ENCODE data around the gene BMPR1A. TPM values are rescaled to one million over a fixed set of nuclear protein-coding genes. Genes with fewer than 3 reads are reported as not detected.
"Not testable (repeated sequence)": the region's sequence is repeated elsewhere in the genome, so short reads cannot be mapped to it uniquely, and the experiment has no call there.

The BMPR1A gene
- total RNA-seq, 1 donor from 2014 or later = 20.8 TPM

DNA sequence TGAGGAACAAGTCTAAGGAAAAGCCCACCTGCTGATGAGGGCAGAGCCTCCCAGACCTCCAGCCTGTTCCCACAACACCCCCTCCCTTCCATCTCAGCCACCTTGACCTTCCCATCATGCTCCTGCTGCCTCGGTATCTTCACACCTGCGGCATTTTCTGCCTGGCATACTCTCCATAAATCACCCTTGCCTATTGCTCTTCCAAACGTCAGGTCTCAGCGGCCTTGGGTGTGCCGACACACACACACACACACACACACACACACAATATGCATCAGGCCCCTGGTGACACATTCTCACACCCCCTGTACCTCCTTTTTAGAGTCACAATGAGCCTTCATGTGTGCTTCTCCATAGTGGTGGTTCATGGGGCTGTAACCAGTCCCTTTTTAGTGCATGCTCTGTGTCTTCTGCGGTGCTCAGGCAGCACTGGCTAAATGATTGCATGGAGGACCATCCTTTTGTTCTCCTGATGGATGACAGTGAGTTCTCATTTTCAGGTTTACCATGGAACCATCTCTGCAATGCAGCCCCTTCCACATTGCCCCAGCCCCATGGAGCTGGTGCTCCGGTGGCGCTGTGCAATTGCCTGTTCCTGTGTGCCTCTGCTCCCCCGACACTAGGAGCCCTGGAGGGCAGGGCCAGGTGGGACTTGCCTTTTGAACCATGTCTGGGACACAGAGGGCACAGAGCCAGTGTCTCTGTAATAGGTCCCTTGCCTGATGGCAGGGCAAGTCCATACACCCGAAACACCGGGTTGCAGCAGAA is 216.4 kb downstream of the BMPR1A start:
- TF ChIP-seq, protein P1, sequence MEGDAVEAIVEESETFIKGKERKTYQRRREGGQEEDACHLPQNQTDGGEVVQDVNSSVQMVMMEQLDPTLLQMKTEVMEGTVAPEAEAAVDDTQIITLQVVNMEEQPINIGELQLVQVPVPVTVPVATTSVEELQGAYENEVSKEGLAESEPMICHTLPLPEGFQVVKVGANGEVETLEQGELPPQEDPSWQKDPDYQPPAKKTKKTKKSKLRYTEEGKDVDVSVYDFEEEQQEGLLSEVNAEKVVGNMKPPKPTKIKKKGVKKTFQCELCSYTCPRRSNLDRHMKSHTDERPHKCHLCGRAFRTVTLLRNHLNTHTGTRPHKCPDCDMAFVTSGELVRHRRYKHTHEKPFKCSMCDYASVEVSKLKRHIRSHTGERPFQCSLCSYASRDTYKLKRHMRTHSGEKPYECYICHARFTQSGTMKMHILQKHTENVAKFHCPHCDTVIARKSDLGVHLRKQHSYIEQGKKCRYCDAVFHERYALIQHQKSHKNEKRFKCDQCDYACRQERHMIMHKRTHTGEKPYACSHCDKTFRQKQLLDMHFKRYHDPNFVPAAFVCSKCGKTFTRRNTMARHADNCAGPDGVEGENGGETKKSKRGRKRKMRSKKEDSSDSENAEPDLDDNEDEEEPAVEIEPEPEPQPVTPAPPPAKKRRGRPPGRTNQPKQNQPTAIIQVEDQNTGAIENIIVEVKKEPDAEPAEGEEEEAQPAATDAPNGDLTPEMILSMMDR (IDR thresholded peaks at IDR 0.05; ENCODE audit: unreplicated experiment) = no peak
- Mint-ChIP-seq H3K9me3 (ENCODE audit: unreplicated experiment) (no peaks in the 10 kb centered on the region), H3K27ac (ENCODE audit: unreplicated experiment) (no peak overlapping the region), H3K27me3 (ENCODE audit: unreplicated experiment) (peaks cover 7% of the 10 kb centered on the region), H3K36me3 (ENCODE audit: low read depth, unreplicated experiment) (no peaks in the 10 kb centered on the region), H3K4me3 (ENCODE audit: unreplicated experiment) (no peak overlapping the region), H3K4me1 (ENCODE audit: unreplicated experiment) (peaks cover 20% of the 10 kb centered on the region)
- DNase-seq (ENCODE audit: low spot score) = no peak

DNA sequence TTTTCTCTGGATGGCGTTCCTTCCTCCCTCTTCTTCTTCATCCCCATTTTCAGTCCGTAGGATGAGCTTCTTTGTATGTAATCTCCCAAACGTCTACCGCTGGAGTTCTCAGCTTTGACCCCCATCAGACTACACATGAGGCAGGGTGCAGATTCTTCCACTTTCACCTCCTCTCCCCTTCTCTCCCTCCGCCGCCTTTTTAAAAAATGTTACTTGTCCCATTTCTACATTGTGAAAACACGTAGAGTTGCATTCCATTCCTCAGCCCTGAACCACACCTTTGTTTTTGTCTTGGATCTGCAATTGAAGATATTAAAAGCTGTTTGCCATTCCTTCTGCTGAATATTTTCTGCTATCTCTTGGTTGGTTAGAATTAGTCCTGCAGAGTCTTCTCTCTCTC is 218.1 kb downstream of the BMPR1A start:
- peaks cover 7% of the 10 kb centered on the region for H3K27me3 Mint-ChIP-seq (ENCODE audit: unreplicated experiment)
- TF ChIP-seq, protein P1 (IDR thresholded peaks at IDR 0.05; ENCODE audit: unreplicated experiment) = no peak
- no peaks in the 10 kb centered on the region for H3K36me3 Mint-ChIP-seq (ENCODE audit: low read depth, unreplicated experiment)
- DNase-seq (ENCODE audit: low spot score) = no peak
- H3K27ac Mint-ChIP-seq (ENCODE audit: unreplicated experiment) = no peak overlapping the region
- H3K9me3 Mint-ChIP-seq (ENCODE audit: unreplicated experiment) = no peaks in the 10 kb centered on the region
- no peak overlapping the region for H3K4me3 Mint-ChIP-seq (ENCODE audit: unreplicated experiment)
- H3K4me1 Mint-ChIP-seq (ENCODE audit: unreplicated experiment) = peaks cover 15% of the 10 kb centered on the region

DNA sequence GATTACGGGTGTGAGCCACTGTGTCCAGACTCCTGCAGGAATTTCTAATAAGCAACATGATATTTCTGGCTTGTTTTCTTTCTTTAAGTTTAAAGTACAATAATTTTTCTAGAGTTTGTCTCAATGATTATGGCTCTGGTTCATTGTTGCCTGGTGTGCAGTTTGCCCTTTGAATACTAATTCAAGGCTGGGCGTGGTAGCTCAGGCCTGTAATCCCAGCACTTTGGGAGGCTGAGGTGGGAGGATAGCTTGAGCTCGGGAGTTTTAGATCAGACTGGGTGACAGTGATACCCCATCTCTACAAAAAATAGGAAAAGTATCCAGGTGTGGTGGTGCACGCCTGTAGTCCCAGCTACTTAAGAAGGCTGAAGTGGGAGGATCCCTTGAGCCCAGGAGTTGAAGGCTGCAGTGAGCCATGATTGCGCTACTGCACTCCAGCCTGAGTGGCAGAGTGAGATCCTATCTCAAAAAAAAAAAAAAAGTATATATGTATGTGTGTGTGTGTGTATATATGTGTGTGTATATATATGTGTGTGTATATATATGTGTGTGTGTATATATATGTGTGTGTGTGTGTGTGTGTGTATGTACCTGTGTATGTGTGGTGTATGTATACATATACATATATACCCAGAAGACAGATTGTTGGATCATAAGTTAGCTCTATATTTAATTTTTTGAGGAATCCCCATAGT is 220.1 kb downstream of the BMPR1A start:
- peaks cover 7% of the 10 kb centered on the region for H3K27me3 Mint-ChIP-seq (ENCODE audit: unreplicated experiment)
- H3K4me3 Mint-ChIP-seq (ENCODE audit: unreplicated experiment) = no peak overlapping the region
- no peak overlapping the region for H3K27ac Mint-ChIP-seq (ENCODE audit: unreplicated experiment)
- H3K9me3 Mint-ChIP-seq (ENCODE audit: unreplicated experiment) = no peaks in the 10 kb centered on the region
- peaks cover 4% of the 10 kb centered on the region for H3K4me1 Mint-ChIP-seq (ENCODE audit: unreplicated experiment)
- no peaks in the 10 kb centered on the region for H3K36me3 Mint-ChIP-seq (ENCODE audit: low read depth, unreplicated experiment)
- no peak for DNase-seq (ENCODE audit: low spot score)
- TF ChIP-seq, protein P1 (IDR thresholded peaks at IDR 0.05; ENCODE audit: unreplicated experiment) = no peak

DNA sequence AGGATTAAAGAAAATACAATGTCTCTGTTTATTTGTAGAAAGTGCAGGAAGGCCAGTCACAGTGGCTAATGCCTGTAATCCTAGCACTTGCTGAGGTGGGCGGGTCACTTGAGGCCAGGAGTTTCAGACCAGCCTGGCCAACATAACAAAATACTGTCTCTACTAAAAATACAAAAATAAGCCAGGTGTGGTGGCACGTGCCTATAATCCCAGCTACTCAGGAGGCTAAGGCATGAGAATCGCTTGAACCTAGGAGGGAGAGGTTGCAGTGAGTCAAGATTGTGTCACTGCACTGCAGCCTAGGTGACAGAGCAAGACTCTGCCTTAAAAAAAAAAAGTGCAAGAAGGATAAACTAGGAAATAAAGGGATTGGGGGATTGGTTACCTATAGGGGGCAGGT is 222.0 kb downstream of the BMPR1A start:
- H3K36me3 Mint-ChIP-seq (ENCODE audit: low read depth, unreplicated experiment); DNase-seq (ENCODE audit: low spot score); H3K4me3 Mint-ChIP-seq (ENCODE audit: unreplicated experiment); H3K4me1 Mint-ChIP-seq (ENCODE audit: unreplicated experiment); H3K27me3 Mint-ChIP-seq (ENCODE audit: unreplicated experiment); H3K9me3 Mint-ChIP-seq (ENCODE audit: unreplicated experiment); H3K27ac Mint-ChIP-seq (ENCODE audit: unreplicated experiment): not testable (repeated sequence)

DNA sequence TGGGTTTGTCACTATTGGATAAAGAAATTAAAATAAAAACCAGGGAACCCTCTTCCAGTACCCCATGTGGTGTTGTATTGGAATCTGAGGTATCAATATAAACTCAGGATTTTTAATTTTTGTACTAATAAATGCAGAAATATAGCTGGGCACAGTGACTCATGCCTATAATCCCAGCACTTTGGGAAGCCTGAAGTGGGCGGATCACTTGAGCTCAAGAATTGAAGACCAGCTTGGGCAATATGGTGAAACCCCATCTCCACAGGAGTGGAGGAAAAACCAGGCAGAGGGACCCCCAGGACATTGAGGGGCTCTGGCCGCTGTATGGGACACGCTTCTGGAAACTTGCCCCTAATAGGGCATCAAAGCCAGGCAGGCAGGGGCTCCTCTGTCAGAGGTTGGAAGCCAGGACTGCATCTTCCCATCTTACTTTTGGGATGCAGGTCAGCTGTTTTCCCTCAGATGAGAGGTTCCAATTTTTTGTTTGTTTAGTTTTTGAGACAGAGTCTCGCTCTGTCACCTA is 222.9 kb downstream of the BMPR1A start:
- no peak for DNase-seq (ENCODE audit: low spot score)
- TF ChIP-seq, protein P1 (IDR thresholded peaks at IDR 0.05; ENCODE audit: unreplicated experiment) = no peak
- Mint-ChIP-seq H3K27ac (ENCODE audit: unreplicated experiment) (no peak overlapping the region), H3K36me3 (ENCODE audit: low read depth, unreplicated experiment) (no peaks in the 10 kb centered on the region), H3K9me3 (ENCODE audit: unreplicated experiment) (no peaks in the 10 kb centered on the region), H3K4me3 (ENCODE audit: unreplicated experiment) (no peak overlapping the region), H3K4me1 (ENCODE audit: unreplicated experiment) (no peaks in the 10 kb centered on the region), H3K27me3 (ENCODE audit: unreplicated experiment) (peaks cover 3% of the 10 kb centered on the region)

Data from endothelial cell (in vitro differentiated cells).